CD8-positive, alpha-beta memory T cell (primary cell): ENCODE measurements around the gene DACH2. TPM values are rescaled to one million over a fixed set of nuclear protein-coding genes. Genes with fewer than 3 reads are reported as not detected.

Experiments used
- CTCF ChIA-PET: fragments of 350-600 bp; sonication (Branson Sonifier 250); formaldehyde crosslinking; loops from one replicate; lab custom pipeline; 2021; ENCODE audit warnings: antibody characterized with exemption; lab: Charles Lee
- POLR2A ChIA-PET: fragments of 350-600 bp; sonication (Branson Sonifier 250); formaldehyde crosslinking; loops from one replicate; lab custom pipeline; 2021; ENCODE audit warnings: antibody characterized with exemption; lab: Charles Lee
- DNase-seq, 5 donors: peaks; one replicate each; pipeline versions ENCODE4 v3.0.0 to v3.0.0-alpha.2; 2020 to 2022; ENCODE audit warnings: mixed read lengths in 1 of 5
- H3K27ac ChIP-seq: one replicate; pipeline ENCODE4 v1.7.0; 2013; ENCODE audit warnings: low read depth, mild to moderate bottlenecking, low read length, moderate library complexity
- H3K27me3 ChIP-seq: 2 replicates; pipeline ENCODE4 v1.7.0; 2013; ENCODE audit warnings: low read length, mild to moderate bottlenecking; ENCODE audit not compliant: insufficient read depth, poor library complexity, severe bottlenecking
- H3K36me3 ChIP-seq: 2 replicates; pipeline ENCODE4 v1.7.0; 2013; ENCODE audit warnings: mild to moderate bottlenecking, low read length, moderate library complexity; ENCODE audit not compliant: insufficient read depth
- H3K4me1 ChIP-seq: 2 replicates; pipeline ENCODE4 v1.7.0; 2013; ENCODE audit warnings: mild to moderate bottlenecking, low read length, moderate library complexity; ENCODE audit not compliant: insufficient read depth
- H3K4me3 ChIP-seq: 2 replicates; pipeline ENCODE4 v1.7.0; 2013; ENCODE audit warnings: mild to moderate bottlenecking, low read length
- H3K9me3 ChIP-seq: 2 replicates; pipeline ENCODE4 v1.7.0; 2013; ENCODE audit warnings: mild to moderate bottlenecking, low read length
- H3K27ac Mint-ChIP-seq, 8 donors: one replicate each; pipeline ENCODE4 v1.8.0; 2020 to 2021; ENCODE audit warnings: mixed read lengths in 8 of 8, mild to moderate bottlenecking in 6 of 8, inconsistent platforms in 3 of 8, moderate library complexity in 3 of 8
- H3K27me3 Mint-ChIP-seq, 2 donors: one replicate each; pipeline ENCODE4 v1.8.0; 2020 to 2021; ENCODE audit warnings: mixed read lengths in 2 of 2, mild to moderate bottlenecking in 1 of 2, moderate library complexity in 1 of 2
- H3K36me3 Mint-ChIP-seq, 3 donors: one replicate each; pipeline ENCODE4 v1.8.0; 2020 to 2021; ENCODE audit warnings: mixed read lengths in 3 of 3, inconsistent platforms in 1 of 3, mild to moderate bottlenecking in 1 of 3
- H3K4me1 Mint-ChIP-seq, 3 donors: one replicate each; pipeline ENCODE4 v1.8.0; 2020 to 2021; ENCODE audit warnings: mixed read lengths in 3 of 3, inconsistent platforms in 1 of 3, mild to moderate bottlenecking in 1 of 3
- H3K4me3 Mint-ChIP-seq, 7 donors: one replicate each; pipeline ENCODE4 v1.8.0; 2020 to 2021; ENCODE audit warnings: mixed read lengths in 7 of 7, mild to moderate bottlenecking in 6 of 7, moderate library complexity in 4 of 7, inconsistent platforms in 2 of 7
- H3K9me3 Mint-ChIP-seq, 5 donors: one replicate each; pipeline ENCODE4 v1.8.0; 2020 to 2022; ENCODE audit warnings: mixed read lengths in 5 of 5, mild to moderate bottlenecking in 3 of 5, moderate library complexity in 2 of 5, inconsistent platforms in 1 of 5
- polyA plus RNA-seq: library from polyadenylated mRNA; unstranded; fragments of 300-500 nt; fragmentation: Illumina TruSeq; gene quantifications from one replicate; pipeline ENCODE4 v1.2.3, GENCODE V29; 2021
- total RNA-seq, 2 experiments: library from RNA; stranded (reverse); gene quantifications; one replicate each; pipeline ENCODE4 v1.2.3, GENCODE V29; 2021

DACH2 gene
- total and polyA plus RNA-seq, 3 experiments from 2014 or later: not detected

DNA sequence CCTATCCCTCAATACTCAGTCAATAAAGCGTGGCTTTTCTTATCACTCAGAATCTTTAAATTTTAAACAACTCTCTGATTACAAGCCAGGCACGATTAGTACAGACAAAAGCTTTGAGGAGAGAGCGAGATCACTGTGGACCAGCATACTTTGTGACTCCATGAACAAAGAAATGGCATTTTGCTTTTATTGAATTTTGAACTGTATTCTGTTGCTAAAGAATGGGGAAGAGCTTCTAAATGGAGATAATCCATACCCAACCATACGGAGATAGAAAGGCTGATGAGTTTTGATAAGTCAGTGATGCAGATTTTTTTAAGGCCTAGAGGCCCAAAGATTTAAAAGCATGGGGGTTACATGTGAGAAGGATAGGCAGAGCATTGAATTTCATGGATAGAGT is 259.1 kb downstream of the DACH2 start:
- Histone ChIP-seq H3K36me3 (no peaks in the 10 kb centered on the region), H3K4me1 (no peaks in the 10 kb centered on the region), H3K27ac (no peak overlapping the region), H3K27me3 (no peaks in the 10 kb centered on the region), H3K4me3 (no peak overlapping the region), H3K9me3 (no peaks in the 10 kb centered on the region)
- Mint-ChIP-seq H3K9me3 (peaks cover 0 to 4% (median 0%) of the 10 kb centered on the region in 5 donors), H3K4me1 (no peaks in the 10 kb centered on the region), H3K27ac (no peak overlapping the region), H3K36me3 (no peaks in the 10 kb centered on the region), H3K4me3 (no peak overlapping the region), H3K27me3 (no peaks in the 10 kb centered on the region)
- CTCF ChIA-PET: no interaction called here
- DNase-seq: no peak
- POLR2A ChIA-PET: no interaction called here

DNA sequence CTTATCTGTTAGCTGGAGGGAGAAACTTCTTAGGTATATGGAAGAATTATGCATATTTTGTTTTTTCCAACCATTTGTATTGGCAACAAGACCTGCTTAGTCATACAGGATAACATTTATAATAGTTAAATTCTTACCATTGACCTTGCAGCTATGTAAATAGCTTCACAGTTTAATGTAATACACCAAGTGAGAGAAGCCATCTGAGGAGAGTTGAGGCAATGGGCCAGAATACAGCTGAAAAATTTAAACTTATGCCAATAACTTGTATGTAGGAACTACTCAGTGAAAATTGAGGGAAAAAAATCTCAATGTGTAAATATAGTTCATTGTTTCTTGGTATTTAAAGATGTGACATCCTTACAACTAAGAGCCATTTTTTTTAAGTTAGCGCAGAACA is 273.5 kb downstream of the DACH2 start:
- no peaks in the 10 kb centered on the region for H3K9me3 ChIP-seq
- peaks cover 0 to 3% (median 0%) of the 10 kb centered on the region in 5 donors for H3K9me3 Mint-ChIP-seq
- no peak overlapping the region for H3K4me3 Mint-ChIP-seq
- H3K27me3 Mint-ChIP-seq: no peaks in the 10 kb centered on the region
- DNase-seq: no peak
- H3K27me3 ChIP-seq: no peaks in the 10 kb centered on the region
- H3K27ac Mint-ChIP-seq: no peak overlapping the region
- no peaks in the 10 kb centered on the region for H3K4me1 ChIP-seq
- no peak overlapping the region for H3K4me3 ChIP-seq
- H3K27ac ChIP-seq: no peak overlapping the region
- no peaks in the 10 kb centered on the region for H3K36me3 Mint-ChIP-seq
- POLR2A ChIA-PET: no interaction called here
- H3K4me1 Mint-ChIP-seq: no peaks in the 10 kb centered on the region
- no peaks in the 10 kb centered on the region for H3K36me3 ChIP-seq
- CTCF ChIA-PET: no interaction called here

DNA sequence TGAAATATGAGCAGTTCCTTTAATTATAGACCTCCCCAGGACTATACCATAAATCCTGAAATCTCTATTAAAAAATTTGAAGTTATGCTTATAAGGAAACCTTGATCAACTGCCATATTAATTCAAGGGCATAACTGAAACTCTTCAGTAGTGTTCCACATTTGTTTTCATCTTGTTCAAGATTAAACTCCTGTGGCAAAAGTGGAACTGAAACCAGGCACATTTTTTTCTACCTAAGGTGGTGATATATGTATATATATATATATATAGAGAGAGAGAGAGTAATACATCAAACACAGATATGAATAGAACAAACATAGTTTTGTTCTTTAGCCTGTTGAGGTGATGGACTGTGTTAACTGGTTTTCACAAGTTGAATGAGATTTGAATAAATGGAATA is 287.9 kb downstream of the DACH2 start:
- no peak overlapping the region for H3K4me3 Mint-ChIP-seq
- DNase-seq: no peak
- H3K4me3 ChIP-seq: no peak overlapping the region
- H3K9me3 Mint-ChIP-seq: peaks cover 0 to 5% (median 0%) of the 10 kb centered on the region in 5 donors
- H3K27me3 Mint-ChIP-seq: no peaks in the 10 kb centered on the region
- no peak overlapping the region for H3K27ac Mint-ChIP-seq
- no peaks in the 10 kb centered on the region for H3K36me3 ChIP-seq
- no peaks in the 10 kb centered on the region for H3K9me3 ChIP-seq
- no peaks in the 10 kb centered on the region for H3K27me3 ChIP-seq
- ChIA-PET POLR2A (no interaction called here), CTCF (no interaction called here)
- no peak overlapping the region for H3K27ac ChIP-seq
- no peaks in the 10 kb centered on the region for H3K4me1 ChIP-seq
- H3K36me3 Mint-ChIP-seq: no peaks in the 10 kb centered on the region
- H3K4me1 Mint-ChIP-seq: no peaks in the 10 kb centered on the region

DNA sequence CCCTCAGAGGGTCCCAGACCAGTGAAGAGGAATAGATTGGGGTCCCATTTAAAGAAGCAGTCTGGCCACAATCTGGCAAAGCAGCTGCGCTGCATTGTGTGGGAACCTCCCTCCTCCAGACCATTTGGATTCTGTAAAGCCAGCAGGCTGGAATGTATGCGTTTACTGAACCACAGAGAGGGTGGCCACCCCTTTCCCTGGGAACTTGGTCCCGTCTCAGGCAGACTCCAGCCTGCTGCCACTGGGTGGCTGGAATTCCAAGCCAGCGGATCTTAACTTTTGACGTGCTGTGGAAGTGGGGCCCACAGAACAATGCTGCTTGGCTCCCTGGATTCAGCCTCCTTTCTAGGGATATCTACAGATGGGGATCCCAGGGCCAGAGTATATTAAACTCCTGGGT is 307.2 kb downstream of the DACH2 start:
- Mint-ChIP-seq H3K36me3 (no peaks in the 10 kb centered on the region), H3K27ac (no peak overlapping the region), H3K4me1 (no peaks in the 10 kb centered on the region), H3K9me3 (peaks cover 0 to 13% (median 3%) of the 10 kb centered on the region in 5 donors), H3K27me3 (peaks cover 0 to 4% of the 10 kb centered on the region in 2 donors), H3K4me3 (no peak overlapping the region)
- ChIA-PET POLR2A (no interaction called here), CTCF (no interaction called here)
- H3K27ac ChIP-seq: no peak overlapping the region
- H3K4me1 ChIP-seq: no peaks in the 10 kb centered on the region
- H3K36me3 ChIP-seq: no peaks in the 10 kb centered on the region
- H3K27me3 ChIP-seq: no peaks in the 10 kb centered on the region
- no peak for DNase-seq
- H3K9me3 ChIP-seq: no peaks in the 10 kb centered on the region
- H3K4me3 ChIP-seq: no peak overlapping the region

DNA sequence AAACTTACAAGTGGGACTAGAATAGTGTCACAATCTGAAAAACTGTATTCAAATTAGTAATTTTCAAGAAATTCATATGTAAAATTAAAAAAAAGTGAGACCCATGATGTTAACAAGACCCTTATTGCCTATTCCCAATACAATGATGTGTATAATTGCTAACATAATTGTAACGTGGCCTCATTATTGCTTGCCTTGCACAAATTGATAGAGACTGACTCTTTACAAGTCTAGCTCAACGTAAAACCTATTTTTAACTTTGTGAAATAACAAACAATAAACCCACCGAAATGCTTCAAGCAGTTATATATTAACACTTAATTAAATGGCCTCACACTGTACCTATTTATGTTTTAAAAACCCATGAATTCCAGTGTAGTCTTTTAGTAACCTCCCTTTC is 312.5 kb downstream of the DACH2 start:
- no peak overlapping the region for H3K4me3 Mint-ChIP-seq
- H3K36me3 Mint-ChIP-seq: no peaks in the 10 kb centered on the region
- ChIA-PET POLR2A (no interaction called here), CTCF (no interaction called here)
- no peaks in the 10 kb centered on the region for H3K27me3 ChIP-seq
- H3K4me3 ChIP-seq: no peak overlapping the region
- H3K4me1 Mint-ChIP-seq: no peaks in the 10 kb centered on the region
- H3K27ac ChIP-seq: no peak overlapping the region
- H3K4me1 ChIP-seq: no peaks in the 10 kb centered on the region
- no peaks in the 10 kb centered on the region for H3K36me3 ChIP-seq
- no peak for DNase-seq
- H3K27ac Mint-ChIP-seq: no peak overlapping the region
- peaks cover 0 to 2% of the 10 kb centered on the region in 2 donors for H3K27me3 Mint-ChIP-seq
- H3K9me3 ChIP-seq: no peaks in the 10 kb centered on the region
- peaks cover 0 to 5% (median 3%) of the 10 kb centered on the region in 5 donors for H3K9me3 Mint-ChIP-seq

DNA sequence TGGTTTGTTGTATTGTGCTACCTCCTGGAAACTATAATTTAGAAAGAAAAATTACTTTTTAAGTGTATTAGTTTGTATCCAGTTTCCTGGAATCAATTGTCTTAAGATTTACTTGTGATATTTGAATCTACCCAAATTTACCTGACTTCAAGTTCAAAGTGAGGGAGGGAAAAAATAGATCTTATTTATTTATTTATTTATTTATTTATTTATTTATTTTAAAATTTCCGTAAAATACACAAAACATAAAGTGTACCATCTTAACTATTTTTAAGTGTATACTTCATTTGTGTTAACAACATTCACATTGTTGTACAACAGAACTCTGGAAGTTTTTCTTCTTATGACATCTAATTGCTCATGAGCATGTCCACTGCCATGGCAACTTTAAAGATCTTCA is 356.0 kb downstream of the DACH2 start:
- Histone ChIP-seq H3K9me3 (no peaks in the 10 kb centered on the region), H3K27me3 (no peaks in the 10 kb centered on the region), H3K36me3 (no peaks in the 10 kb centered on the region), H3K4me3 (no peak overlapping the region), H3K4me1 (no peaks in the 10 kb centered on the region), H3K27ac (no peak overlapping the region)
- CTCF ChIA-PET: no interaction called here
- no peak overlapping the region for H3K27ac Mint-ChIP-seq
- H3K36me3 Mint-ChIP-seq: no peaks in the 10 kb centered on the region
- no peak overlapping the region for H3K4me3 Mint-ChIP-seq
- DNase-seq: no peak
- H3K4me1 Mint-ChIP-seq: no peaks in the 10 kb centered on the region
- POLR2A ChIA-PET: no interaction called here
- peaks cover 0 to 6% (median 0%) of the 10 kb centered on the region in 5 donors for H3K9me3 Mint-ChIP-seq
- no peaks in the 10 kb centered on the region for H3K27me3 Mint-ChIP-seq

DNA sequence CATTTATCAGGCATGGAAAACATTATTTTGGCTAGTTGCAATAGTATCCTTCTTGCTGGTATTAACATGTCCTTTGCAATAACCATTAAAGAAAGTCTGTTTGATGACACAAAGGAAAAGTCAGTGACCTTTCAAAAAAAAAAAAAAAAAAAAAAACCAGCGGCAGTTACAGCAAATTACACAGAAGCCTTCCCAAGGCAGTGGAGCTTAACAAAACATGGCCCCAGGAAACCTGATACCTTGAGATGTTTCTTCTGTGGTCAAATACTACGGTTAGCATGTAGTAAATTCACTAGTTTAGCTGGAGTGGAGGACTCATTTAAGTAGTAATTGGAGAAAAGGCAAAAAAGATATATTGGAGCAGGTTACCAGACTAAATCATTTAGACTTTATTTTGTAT is 359.1 kb downstream of the DACH2 start:
- no peaks in the 10 kb centered on the region for H3K27me3 Mint-ChIP-seq
- ChIA-PET POLR2A (no interaction called here), CTCF (no interaction called here)
- no peak for DNase-seq
- H3K4me3 Mint-ChIP-seq: no peak overlapping the region
- Histone ChIP-seq H3K4me3 (no peak overlapping the region), H3K27me3 (no peaks in the 10 kb centered on the region), H3K27ac (no peak overlapping the region), H3K36me3 (no peaks in the 10 kb centered on the region), H3K9me3 (no peaks in the 10 kb centered on the region), H3K4me1 (no peaks in the 10 kb centered on the region)
- no peak overlapping the region for H3K27ac Mint-ChIP-seq
- H3K4me1 Mint-ChIP-seq: no peaks in the 10 kb centered on the region
- H3K36me3 Mint-ChIP-seq: no peaks in the 10 kb centered on the region
- peaks cover 0 to 4% (median 0%) of the 10 kb centered on the region in 5 donors for H3K9me3 Mint-ChIP-seq

DNA sequence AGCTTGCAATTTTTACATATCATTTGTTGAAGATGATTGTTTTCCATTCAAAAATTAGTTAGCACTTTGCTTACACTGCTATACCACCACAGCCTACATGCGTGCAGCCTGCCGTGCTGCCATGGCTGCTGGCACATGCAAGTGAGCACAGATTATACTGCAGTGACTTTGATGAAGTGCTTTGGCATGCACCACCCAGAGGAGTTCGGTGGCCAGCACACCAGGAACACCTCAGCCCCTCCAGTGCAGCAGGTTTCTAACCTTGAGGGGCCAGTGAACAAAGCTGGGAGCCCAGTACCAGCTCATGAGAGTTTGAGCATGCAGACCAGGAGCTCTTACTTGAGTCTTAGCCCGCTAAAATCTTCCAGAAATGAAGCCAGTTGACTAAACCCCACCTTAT is 431.5 kb downstream of the DACH2 start:
- ChIA-PET CTCF (no interaction called here), POLR2A (no interaction called here)
- peaks cover 0 to 3% of the 10 kb centered on the region in 2 donors for H3K27me3 Mint-ChIP-seq
- H3K4me1 Mint-ChIP-seq: no peaks in the 10 kb centered on the region
- no peaks in the 10 kb centered on the region for H3K36me3 Mint-ChIP-seq
- no peak overlapping the region for H3K4me3 ChIP-seq
- no peaks in the 10 kb centered on the region for H3K9me3 ChIP-seq
- peaks cover 0 to 4% (median 3%) of the 10 kb centered on the region in 5 donors for H3K9me3 Mint-ChIP-seq
- no peaks in the 10 kb centered on the region for H3K27me3 ChIP-seq
- no peaks in the 10 kb centered on the region for H3K4me1 ChIP-seq
- H3K36me3 ChIP-seq: no peaks in the 10 kb centered on the region
- H3K27ac Mint-ChIP-seq: no peak overlapping the region
- H3K4me3 Mint-ChIP-seq: no peak overlapping the region
- no peak for DNase-seq
- H3K27ac ChIP-seq: no peak overlapping the region

DNA sequence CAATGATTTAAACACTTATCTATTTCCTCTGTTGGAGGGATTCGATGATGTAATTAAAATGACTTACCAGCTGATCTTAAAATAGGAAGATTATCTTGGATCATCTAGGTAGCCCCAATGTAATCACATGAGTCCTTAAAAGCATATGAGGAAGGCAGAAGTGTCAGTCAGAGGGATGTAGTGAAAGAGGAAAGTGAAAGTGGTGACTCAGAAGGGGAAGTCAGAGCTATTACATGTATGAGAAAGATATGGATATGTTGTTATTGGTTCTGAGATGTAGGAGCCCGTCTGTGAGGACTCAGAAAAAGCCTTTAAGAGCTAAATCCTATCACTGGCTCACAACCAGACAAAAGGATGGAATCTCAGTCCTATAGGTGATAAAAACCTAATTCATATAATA is 456.4 kb downstream of the DACH2 start:
- POLR2A ChIA-PET: no interaction called here
- H3K27me3 ChIP-seq: no peaks in the 10 kb centered on the region
- CTCF ChIA-PET: no interaction called here
- no peaks in the 10 kb centered on the region for H3K4me1 ChIP-seq
- no peaks in the 10 kb centered on the region for H3K36me3 ChIP-seq
- H3K4me1 Mint-ChIP-seq: no peaks in the 10 kb centered on the region
- no peaks in the 10 kb centered on the region for H3K9me3 ChIP-seq
- H3K9me3 Mint-ChIP-seq: peaks cover 0 to 12% (median 7%) of the 10 kb centered on the region in 5 donors
- no peaks in the 10 kb centered on the region for H3K36me3 Mint-ChIP-seq
- no peak overlapping the region for H3K27ac ChIP-seq
- DNase-seq: no peak
- no peak overlapping the region for H3K4me3 Mint-ChIP-seq
- peaks cover 0 to 1% of the 10 kb centered on the region in 2 donors for H3K27me3 Mint-ChIP-seq
- H3K4me3 ChIP-seq: no peak overlapping the region
- H3K27ac Mint-ChIP-seq: no peak overlapping the region
